ENCODE results near the gene KLHL17. TPM values are rescaled to one million over a fixed set of nuclear protein-coding genes. Genes with fewer than 3 reads are reported as not detected.
A peak's percentile ranks its signal among the peaks of the same experiment; 100 is the strongest.

Gene KLHL17
- total and polyA plus RNA-seq, 10 donors = 12.0 to 31.6 (median 18.8) TPM

DNA sequence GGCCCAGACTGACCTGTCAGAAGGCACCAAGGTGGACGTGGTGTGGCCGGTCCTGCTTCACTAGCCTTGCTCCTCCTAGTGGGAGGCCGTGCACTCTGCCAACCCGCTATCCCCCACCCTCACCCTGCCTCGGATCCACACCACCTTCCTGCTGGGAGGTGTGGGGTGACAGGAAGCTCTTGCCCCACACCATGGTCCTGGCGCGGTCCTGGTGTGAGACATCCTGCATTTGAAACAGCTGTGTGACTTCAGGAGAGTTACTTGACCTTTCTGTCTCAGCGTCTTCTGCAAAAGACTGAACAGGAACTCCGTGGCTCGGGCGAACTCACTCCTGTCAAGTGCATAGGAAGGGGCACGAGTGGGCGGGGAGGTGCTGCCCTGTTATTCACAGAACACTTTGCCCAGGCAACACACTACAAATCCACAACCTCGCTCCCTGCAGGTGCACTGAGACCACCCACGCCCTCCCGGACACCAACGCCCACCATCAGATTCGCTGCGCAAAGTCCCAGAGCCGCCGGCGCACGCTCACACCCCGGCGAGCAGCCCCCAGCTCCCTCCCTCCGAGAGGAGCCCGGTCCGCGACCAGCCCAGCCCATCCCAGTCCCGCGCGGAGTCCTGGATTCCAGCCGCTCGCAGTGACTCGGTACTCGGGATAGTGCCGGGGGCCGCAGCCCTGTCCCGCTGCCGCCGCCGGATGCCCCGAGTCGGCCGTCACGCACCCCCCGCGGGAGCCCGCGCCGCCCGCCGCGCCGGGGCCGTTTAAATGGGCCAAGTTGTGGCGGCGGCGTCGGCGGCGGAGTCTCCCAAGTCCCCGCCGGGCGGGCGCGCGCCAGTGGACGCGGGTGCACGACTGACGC lies 37.0 kb upstream of the KLHL17 start, which contains the start of gene SAMD11:
SAMD11 (plus strand) TSS at position 793 of the 860 bp plus-strand sequence. CDS start 509 bp downstream, outside the sequence.
- no peaks in the 10 kb centered on the region for H3K36me3 ChIP-seq
- peak; percentile 88 for DNase-seq
- TF ChIP-seq POLR2AphosphoS5 (IDR thresholded peaks at IDR 0.05) (peak in 2 of 3 donors; percentile 25 to 27), POLR2A (IDR thresholded peaks at IDR 0.05) (no peak)
- H3K27ac ChIP-seq = peak within 1 kb of the TSS in 4 of 8 donors; percentile 28 to 80 (median 62)
- WGBS, 5 donors = 2 to 6% (median 3%) methylated on average over 23 to 72 of the region's 72 CpGs
- intact Hi-C loops (cut with DNase I; ENCODE audit: low total_unique reads) = no loop called here
- peaks cover 0 to 100% (median 95%) of the 10 kb centered on the region in 7 donors for H3K27me3 ChIP-seq (replicated peaks in 1 of 7)
- peaks cover 21 to 70% (median 51%) of the 10 kb centered on the region in 6 donors for H3K4me1 ChIP-seq
- H3K4me3 ChIP-seq = peak within 1 kb of the TSS; percentile 22 to 75 (median 53)
- H3K9me3 ChIP-seq = no peaks in the 10 kb centered on the region

DNA sequence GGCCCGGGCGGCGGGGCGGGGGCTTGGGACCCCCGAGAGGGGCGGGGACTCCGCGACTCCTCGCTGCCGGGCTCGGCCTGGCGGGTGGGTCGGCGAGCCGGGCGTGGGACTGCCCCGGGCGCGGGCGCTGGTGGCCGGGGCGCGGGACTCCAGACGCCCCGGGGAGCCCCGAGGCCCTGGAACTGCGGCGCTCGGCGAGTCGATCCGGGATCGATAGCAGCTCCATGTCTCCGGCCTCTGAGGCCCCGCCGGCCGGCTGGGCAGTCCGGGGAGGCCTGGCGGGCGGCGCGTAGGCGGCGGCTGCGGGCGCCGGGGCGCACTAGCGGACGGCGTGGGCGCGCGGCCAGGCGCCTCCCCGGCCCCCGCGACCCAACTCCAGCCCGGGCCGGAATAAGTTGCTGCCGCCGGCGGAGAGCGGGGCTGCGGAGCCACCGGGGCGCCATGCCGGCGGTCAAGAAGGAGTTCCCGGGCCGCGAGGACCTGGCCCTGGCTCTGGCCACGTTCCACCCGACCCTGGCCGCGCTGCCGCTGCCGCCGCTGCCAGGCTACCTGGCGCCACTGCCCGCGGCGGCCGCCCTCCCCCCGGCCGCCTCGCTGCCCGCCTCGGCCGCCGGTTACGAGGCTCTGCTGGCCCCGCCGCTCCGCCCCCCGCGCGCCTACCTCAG lies 36.3 kb upstream of the KLHL17 start:
- Histone ChIP-seq H3K9me3 (no peaks in the 10 kb centered on the region), H3K27ac (peak overlapping the region in 4 of 8 donors; percentile 28 to 80 (median 62)), H3K4me1 (peaks cover 21 to 70% (median 51%) of the 10 kb centered on the region in 6 donors), H3K27me3 (replicated peaks in 1 of 7) (peaks cover 0 to 100% (median 91%) of the 10 kb centered on the region in 7 donors), H3K4me3 (peak overlapping the region; percentile 22 to 75 (median 53)), H3K36me3 (no peaks in the 10 kb centered on the region)
- no peak for DNase-seq
- WGBS, 5 donors = 0 to 2% (median 1%) methylated on average over 19 to 98 of the region's 98 CpGs
- TF ChIP-seq, protein P1, sequence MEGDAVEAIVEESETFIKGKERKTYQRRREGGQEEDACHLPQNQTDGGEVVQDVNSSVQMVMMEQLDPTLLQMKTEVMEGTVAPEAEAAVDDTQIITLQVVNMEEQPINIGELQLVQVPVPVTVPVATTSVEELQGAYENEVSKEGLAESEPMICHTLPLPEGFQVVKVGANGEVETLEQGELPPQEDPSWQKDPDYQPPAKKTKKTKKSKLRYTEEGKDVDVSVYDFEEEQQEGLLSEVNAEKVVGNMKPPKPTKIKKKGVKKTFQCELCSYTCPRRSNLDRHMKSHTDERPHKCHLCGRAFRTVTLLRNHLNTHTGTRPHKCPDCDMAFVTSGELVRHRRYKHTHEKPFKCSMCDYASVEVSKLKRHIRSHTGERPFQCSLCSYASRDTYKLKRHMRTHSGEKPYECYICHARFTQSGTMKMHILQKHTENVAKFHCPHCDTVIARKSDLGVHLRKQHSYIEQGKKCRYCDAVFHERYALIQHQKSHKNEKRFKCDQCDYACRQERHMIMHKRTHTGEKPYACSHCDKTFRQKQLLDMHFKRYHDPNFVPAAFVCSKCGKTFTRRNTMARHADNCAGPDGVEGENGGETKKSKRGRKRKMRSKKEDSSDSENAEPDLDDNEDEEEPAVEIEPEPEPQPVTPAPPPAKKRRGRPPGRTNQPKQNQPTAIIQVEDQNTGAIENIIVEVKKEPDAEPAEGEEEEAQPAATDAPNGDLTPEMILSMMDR (IDR thresholded peaks at IDR 0.05 in 8 of 11, conservative IDR thresholded peaks at IDR 0.05 in 3 of 11) = no peak
- no peak for TF ChIP-seq POLR2AphosphoS5 (IDR thresholded peaks at IDR 0.05)
- no peak for TF ChIP-seq POLR2A (IDR thresholded peaks at IDR 0.05)
- intact Hi-C loops (cut with DNase I; ENCODE audit: low total_unique reads) = no loop called here

DNA sequence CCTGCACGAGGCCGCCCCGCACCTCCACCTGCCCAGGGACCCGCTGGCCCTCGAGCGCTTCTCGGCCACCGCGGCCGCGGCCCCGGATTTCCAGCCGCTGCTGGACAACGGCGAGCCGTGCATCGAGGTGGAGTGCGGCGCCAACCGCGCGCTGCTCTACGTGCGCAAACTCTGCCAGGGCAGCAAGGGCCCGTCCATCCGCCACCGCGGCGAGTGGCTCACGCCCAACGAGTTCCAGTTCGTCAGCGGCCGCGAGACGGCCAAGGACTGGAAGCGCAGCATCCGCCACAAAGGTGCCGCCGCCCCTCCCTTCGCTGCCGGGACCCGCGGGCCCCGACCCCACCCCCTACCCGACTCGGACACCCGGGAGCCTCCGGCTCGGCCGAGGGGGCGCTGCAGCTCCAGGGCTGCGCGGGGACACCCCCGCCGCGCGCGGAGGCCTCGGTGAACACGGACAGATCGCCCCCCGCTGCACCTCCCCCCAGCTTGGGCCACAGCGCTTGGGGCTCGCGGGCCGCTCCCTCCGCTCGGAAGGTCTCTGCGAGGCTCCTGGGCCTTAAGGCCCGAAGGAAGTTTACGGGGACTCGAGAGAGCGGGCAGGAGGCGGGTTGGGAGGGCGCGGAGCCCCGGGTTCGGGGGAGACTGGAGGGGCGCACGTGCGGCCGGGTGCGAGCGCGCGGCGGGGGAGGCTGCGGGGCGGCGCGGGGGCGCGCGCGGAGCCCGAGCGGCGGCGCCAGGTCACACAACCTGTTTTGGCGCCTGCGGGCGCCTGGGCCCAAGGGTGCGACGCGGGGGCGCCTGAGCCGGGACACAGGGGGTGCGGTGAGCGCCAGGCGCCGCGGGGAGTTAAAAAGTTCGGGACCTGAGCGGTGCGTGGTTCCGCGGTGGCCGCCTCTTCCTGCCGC lies 35.5 kb upstream of the KLHL17 start:
- DNase-seq = no peak
- intact Hi-C loops (cut with DNase I; ENCODE audit: low total_unique reads) = no loop called here
- TF ChIP-seq POLR2AphosphoS5 (IDR thresholded peaks at IDR 0.05) = peak in 2 of 3 donors; percentile 12 to 42
- TF ChIP-seq, protein P1 (IDR thresholded peaks at IDR 0.05 in 8 of 11, conservative IDR thresholded peaks at IDR 0.05 in 3 of 11) = peak in 1 of 11 experiments; percentile 23
- no peak for TF ChIP-seq POLR2A (IDR thresholded peaks at IDR 0.05)
- Histone ChIP-seq H3K9me3 (no peaks in the 10 kb centered on the region), H3K27me3 (replicated peaks in 1 of 7) (peaks cover 0 to 100% (median 83%) of the 10 kb centered on the region in 7 donors), H3K4me1 (peaks cover 21 to 69% (median 51%) of the 10 kb centered on the region in 6 donors), H3K27ac (peak overlapping the region in 4 of 8 donors; percentile 28 to 80 (median 62)), H3K4me3 (peak overlapping the region; percentile 22 to 75 (median 53)), H3K36me3 (no peaks in the 10 kb centered on the region)
- WGBS, 5 donors = 0 to 3% (median 0%) methylated on average over 18 to 119 of the region's 120 CpGs

Measured in spleen (tissue), 11 donors.